Dermis blood vessel endothelial cell (primary cell): ENCODE measurements around the gene NPAS4. TPM values are rescaled to one million over a fixed set of nuclear protein-coding genes. Genes with fewer than 3 reads are reported as not detected.

Source experiments
- total RNA-seq: library from RNA; depleted of rRNA; stranded (reverse); fragments of >200 nt; gene quantifications from 2 replicates; pipeline ENCODE4 v1.2.3, GENCODE V29; 2014

Gene NPAS4
- total RNA-seq, 1 donor from 2014 or later = not detected

Other genes starting within 250 kb of the NPAS4 start
- 18.0 and 18.5 TPM in 2 replicates for gene KLC2, start 163.3 kb upstream of the NPAS4 start, total RNA-seq
- 77.8 and 196 TPM in 2 replicates for gene RAB1B, start 152.4 kb upstream of the NPAS4 start, total RNA-seq
- not detected in 2 replicates for gene CNIH2, start 142.9 kb upstream of the NPAS4 start, total RNA-seq
- gene YIF1A, start 131.9 kb upstream of the NPAS4 start, total RNA-seq = 111 and 159 TPM in 2 replicates
- gene TMEM151A, start 129.1 kb upstream of the NPAS4 start, total RNA-seq = not detected in 2 replicates
- gene CD248, start 104.0 kb upstream of the NPAS4 start, total RNA-seq = 0.23 and 0.68 TPM in 2 replicates
- 4.8 and 6.7 TPM in 2 replicates for gene RIN1, start 84.6 kb upstream of the NPAS4 start, total RNA-seq
- 65.7 and 71.8 TPM in 2 replicates for gene BRMS1, start 75.9 kb upstream of the NPAS4 start, total RNA-seq
- gene B4GAT1, start 73.4 kb upstream of the NPAS4 start, total RNA-seq = 25.8 and 28.1 TPM in 2 replicates
- gene SLC29A2, start 49.3 kb upstream of the NPAS4 start, total RNA-seq = 1.2 and 2.3 TPM in 2 replicates
- 40.7 and 61.1 TPM in 2 replicates for gene MRPL11, start 17.8 kb downstream of the NPAS4 start, total RNA-seq
- 3.7 and 4.9 TPM in 2 replicates for gene PELI3, start 45.9 kb downstream of the NPAS4 start, total RNA-seq
- gene DPP3, start 59.4 kb downstream of the NPAS4 start, total RNA-seq = 50.5 and 71.7 TPM in 2 replicates
- 28.6 and 36.8 TPM in 2 replicates for gene BBS1, start 89.6 kb downstream of the NPAS4 start, total RNA-seq
- gene ZDHHC24, start 125.0 kb downstream of the NPAS4 start, total RNA-seq = 26.2 and 33.0 TPM in 2 replicates
- gene ACTN3, start 125.9 kb downstream of the NPAS4 start, total RNA-seq = under 0.01 and 0.14 TPM in 2 replicates
- gene CTSF, start 147.6 kb downstream of the NPAS4 start, total RNA-seq = 27.8 and 63.5 TPM in 2 replicates
- gene CCDC87, start 172.0 kb downstream of the NPAS4 start, total RNA-seq = 0.17 and 0.28 TPM in 2 replicates
- gene CCS, start 172.2 kb downstream of the NPAS4 start, total RNA-seq = 27.2 and 33.5 TPM in 2 replicates
- 29.3 and 44.7 TPM in 2 replicates for gene RBM14, start 195.6 kb downstream of the NPAS4 start, total RNA-seq
- 125 and 157 TPM in 2 replicates for gene RBM4, start 217.7 kb downstream of the NPAS4 start, total RNA-seq